ENCODE results near the gene RHOBTB1.

DNA sequence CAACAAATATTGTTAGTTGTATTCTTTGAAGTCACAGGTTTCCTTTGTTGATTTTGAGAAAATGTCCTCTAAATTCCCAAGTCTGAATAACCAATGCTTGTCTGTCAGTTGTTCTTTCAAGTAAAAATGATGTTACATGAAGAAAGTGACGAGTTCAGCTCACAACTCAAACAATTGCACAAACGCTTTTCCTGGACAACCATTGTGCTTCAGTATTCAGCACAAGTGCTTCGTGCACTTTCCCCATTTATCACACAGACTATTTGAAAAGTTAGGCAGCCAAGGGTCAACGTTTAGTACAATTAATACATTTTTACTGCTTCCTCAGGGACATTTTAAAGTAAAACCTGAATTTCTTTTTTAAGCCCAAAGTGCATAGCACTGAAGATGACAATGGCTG lies 121.2 kb downstream of the RHOBTB1 start:
- TF ChIP-seq, protein P1, sequence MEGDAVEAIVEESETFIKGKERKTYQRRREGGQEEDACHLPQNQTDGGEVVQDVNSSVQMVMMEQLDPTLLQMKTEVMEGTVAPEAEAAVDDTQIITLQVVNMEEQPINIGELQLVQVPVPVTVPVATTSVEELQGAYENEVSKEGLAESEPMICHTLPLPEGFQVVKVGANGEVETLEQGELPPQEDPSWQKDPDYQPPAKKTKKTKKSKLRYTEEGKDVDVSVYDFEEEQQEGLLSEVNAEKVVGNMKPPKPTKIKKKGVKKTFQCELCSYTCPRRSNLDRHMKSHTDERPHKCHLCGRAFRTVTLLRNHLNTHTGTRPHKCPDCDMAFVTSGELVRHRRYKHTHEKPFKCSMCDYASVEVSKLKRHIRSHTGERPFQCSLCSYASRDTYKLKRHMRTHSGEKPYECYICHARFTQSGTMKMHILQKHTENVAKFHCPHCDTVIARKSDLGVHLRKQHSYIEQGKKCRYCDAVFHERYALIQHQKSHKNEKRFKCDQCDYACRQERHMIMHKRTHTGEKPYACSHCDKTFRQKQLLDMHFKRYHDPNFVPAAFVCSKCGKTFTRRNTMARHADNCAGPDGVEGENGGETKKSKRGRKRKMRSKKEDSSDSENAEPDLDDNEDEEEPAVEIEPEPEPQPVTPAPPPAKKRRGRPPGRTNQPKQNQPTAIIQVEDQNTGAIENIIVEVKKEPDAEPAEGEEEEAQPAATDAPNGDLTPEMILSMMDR (IDR thresholded peaks at IDR 0.05) = no peak
- TF ChIP-seq POLR2AphosphoS5 (IDR thresholded peaks at IDR 0.05) (no peak), POLR2A (IDR thresholded peaks at IDR 0.05) (no peak)
